ENCODE data around the gene COMT. TPM values are rescaled to one million over a fixed set of nuclear protein-coding genes. Genes with fewer than 3 reads are reported as not detected.

Gene COMT
- total and polyA plus RNA-seq, 9 of the 15 experiments (the other 6 are each of a cell fraction or from before 2014, with no cell fraction given) = 12.5 to 351 (median 155) TPM

- no peaks in the 10 kb centered on the region for H3K27me3 ChIP-seq (ENCODE audit: control insufficient read depth in 2 of 2, insufficient read depth in 2 of 2, low read length in 2 of 2)
- H4K20me1 ChIP-seq (replicated peaks; ENCODE audit: control insufficient read depth, insufficient read depth, low read length) = peaks cover 31% of the 10 kb centered on the region
- H3K4me2 ChIP-seq (ENCODE audit: insufficient read depth, low read length) = no peak overlapping the region
- ATAC-seq (no peak), DNase-seq (ENCODE audit: extremely low read depth in 1 of 4, low spot score in 3 of 4) (no peak), FAIRE-seq (no peak)
- H3K79me2 ChIP-seq (ENCODE audit: control insufficient read depth, insufficient read depth, low read length) = no peaks in the 10 kb centered on the region
- peak overlapping the region in 1 of 2 experiments; percentile 31; a peak in 2 of 4 replicates for H3K9ac ChIP-seq (ENCODE audit: insufficient read depth in 1 of 2, low read depth in 2 of 2, low read length in 2 of 2)
- no peak overlapping the region for H3K4me3 ChIP-seq
- H2AFZ ChIP-seq (ENCODE audit: low read depth, low read length) = no peak overlapping the region
- H3K9me1 ChIP-seq (ENCODE audit: control insufficient read depth, insufficient read depth, low read length) = peaks cover 27% of the 10 kb centered on the region
- intact Hi-C loops (cut with micrococcal nuclease) = loop anchor here (10.0 kb wide), 2 partner anchors 257 to 317 kb away; no protein-coding TSS in a partner anchor
- ChIA-PET POLR2A (interaction anchor here (0.6 to 2.3 kb wide), 10 partner anchors 9 to 625 kb away, joined by 3 to 7 read pairs (median 4); no protein-coding TSS in a partner anchor), CTCF (ENCODE audit: low intra/inter-chr PET ratio) (no interaction called here)
- H3K9me3 ChIP-seq (replicated peaks; ENCODE audit: control insufficient read depth, insufficient read depth, low read depth, low read length) = no peaks in the 10 kb centered on the region
- peaks cover 35% of the 10 kb centered on the region; the same call in 2 of the 3 replicates for H3K36me3 ChIP-seq (ENCODE audit: control insufficient read depth, insufficient read depth, low read length)
- in situ Hi-C loops (cut with MboI) = no loop called here
- H3K27ac ChIP-seq (ENCODE audit: extremely low read depth, low read depth, low read length) = no peak overlapping the region
- no TSS peak for BruUV-seq (replicated peaks)
- WGBS (ENCODE audit: insufficient coverage, low coverage, missing lambda C conversion rate) = 77% methylated on average over 32 of the region's 32 CpGs
- H3K4me1 ChIP-seq (replicated peaks in 1 of 2; ENCODE audit: control insufficient read depth in 2 of 2, insufficient read depth in 2 of 2, low read length in 2 of 2) = peaks cover 18 to 83% of the 10 kb centered on the region in 2 experiments
- peak; percentile 29; the same call in 1 of the 2 replicates for TF ChIP-seq RBFOX2 (IDR thresholded peaks at IDR 0.05; ENCODE audit: low read depth, low read length)
- TF ChIP-seq, protein P1, sequence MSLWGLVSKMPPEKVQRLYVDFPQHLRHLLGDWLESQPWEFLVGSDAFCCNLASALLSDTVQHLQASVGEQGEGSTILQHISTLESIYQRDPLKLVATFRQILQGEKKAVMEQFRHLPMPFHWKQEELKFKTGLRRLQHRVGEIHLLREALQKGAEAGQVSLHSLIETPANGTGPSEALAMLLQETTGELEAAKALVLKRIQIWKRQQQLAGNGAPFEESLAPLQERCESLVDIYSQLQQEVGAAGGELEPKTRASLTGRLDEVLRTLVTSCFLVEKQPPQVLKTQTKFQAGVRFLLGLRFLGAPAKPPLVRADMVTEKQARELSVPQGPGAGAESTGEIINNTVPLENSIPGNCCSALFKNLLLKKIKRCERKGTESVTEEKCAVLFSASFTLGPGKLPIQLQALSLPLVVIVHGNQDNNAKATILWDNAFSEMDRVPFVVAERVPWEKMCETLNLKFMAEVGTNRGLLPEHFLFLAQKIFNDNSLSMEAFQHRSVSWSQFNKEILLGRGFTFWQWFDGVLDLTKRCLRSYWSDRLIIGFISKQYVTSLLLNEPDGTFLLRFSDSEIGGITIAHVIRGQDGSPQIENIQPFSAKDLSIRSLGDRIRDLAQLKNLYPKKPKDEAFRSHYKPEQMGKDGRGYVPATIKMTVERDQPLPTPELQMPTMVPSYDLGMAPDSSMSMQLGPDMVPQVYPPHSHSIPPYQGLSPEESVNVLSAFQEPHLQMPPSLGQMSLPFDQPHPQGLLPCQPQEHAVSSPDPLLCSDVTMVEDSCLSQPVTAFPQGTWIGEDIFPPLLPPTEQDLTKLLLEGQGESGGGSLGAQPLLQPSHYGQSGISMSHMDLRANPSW (CRISPR knock-in tag; IDR thresholded peaks at IDR 0.05) = 0 out of 2 replicates have a peak, but pooled peaks have one; percentile 26
- TF ChIP-seq POLR2G (IDR thresholded peaks at IDR 0.05; ENCODE audit: low read depth, low read length) = peak; percentile 64
- TF ChIP-seq, protein P2, sequence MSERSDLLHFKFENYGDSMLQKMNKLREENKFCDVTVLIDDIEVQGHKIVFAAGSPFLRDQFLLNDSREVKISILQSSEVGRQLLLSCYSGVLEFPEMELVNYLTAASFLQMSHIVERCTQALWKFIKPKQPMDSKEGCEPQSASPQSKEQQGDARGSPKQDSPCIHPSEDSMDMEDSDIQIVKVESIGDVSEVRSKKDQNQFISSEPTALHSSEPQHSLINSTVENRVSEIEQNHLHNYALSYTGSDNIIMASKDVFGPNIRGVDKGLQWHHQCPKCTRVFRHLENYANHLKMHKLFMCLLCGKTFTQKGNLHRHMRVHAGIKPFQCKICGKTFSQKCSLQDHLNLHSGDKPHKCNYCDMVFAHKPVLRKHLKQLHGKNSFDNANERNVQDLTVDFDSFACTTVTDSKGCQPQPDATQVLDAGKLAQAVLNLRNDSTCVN (CRISPR knock-in tag; IDR thresholded peaks at IDR 0.05) = no peak
- peak; percentile 6; the same call in 1 of the 2 replicates for TF ChIP-seq KLF13 (tag; IDR thresholded peaks at IDR 0.05; ENCODE audit: borderline replicate concordance, low read depth)
- TF ChIP-seq HNRNPL (IDR thresholded peaks at IDR 0.05; ENCODE audit: low read depth, low read length) = peak; percentile 47; the same call in 1 of the 2 replicates
- TF ChIP-seq, protein P3, sequence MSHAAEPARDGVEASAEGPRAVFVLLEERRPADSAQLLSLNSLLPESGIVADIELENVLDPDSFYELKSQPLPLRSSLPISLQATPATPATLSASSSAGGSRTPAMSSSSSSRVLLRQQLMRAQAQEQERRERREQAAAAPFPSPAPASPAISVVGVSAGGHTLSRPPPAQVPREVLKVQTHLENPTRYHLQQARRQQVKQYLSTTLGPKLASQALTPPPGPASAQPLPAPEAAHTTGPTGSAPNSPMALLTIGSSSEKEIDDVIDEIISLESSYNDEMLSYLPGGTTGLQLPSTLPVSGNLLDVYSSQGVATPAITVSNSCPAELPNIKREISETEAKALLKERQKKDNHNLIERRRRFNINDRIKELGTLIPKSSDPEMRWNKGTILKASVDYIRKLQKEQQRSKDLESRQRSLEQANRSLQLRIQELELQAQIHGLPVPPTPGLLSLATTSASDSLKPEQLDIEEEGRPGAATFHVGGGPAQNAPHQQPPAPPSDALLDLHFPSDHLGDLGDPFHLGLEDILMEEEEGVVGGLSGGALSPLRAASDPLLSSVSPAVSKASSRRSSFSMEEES (CRISPR knock-in tag; IDR thresholded peaks at IDR 0.05) = 0 out of 2 replicates have a peak, but pooled peaks have one; percentile 1
- TF ChIP-seq PHF8 (IDR thresholded peaks at IDR 0.05; ENCODE audit: borderline replicate concordance, low read length) = peak; percentile 8; the same call in 1 of the 2 replicates
- TF ChIP-seq MYNN (IDR thresholded peaks at IDR 0.05) = peak; percentile 12; the same call in 1 of the 2 replicates
- no peak for TF ChIP-seq MYNN (CRISPR knock-in tag; IDR thresholded peaks at IDR 0.05)
- TF ChIP-seq CHD2 (IDR thresholded peaks at IDR 0.05; ENCODE audit: low read depth, low read length) = 0 out of 2 replicates have a peak, but pooled peaks have one; percentile 44
- 0 out of 2 replicates have a peak, but pooled peaks have one; percentile 30 for TF ChIP-seq ZNF133 (CRISPR knock-in tag; IDR thresholded peaks at IDR 0.05)
Measured at GRCh38 chr22:19977296-19978243, 36.0 kb downstream of the COMT start.
